Measurements from ENCODE around the gene RAB11FIP3. TPM values are rescaled to one million over a fixed set of nuclear protein-coding genes. Genes with fewer than 3 reads are reported as not detected.
"Not testable (repeated sequence)": the region's sequence is repeated elsewhere in the genome, so short reads cannot be mapped to it uniquely, and the experiment has no call there.

RAB11FIP3 gene
- total and polyA plus RNA-seq, 8 donors: 22.0 to 67.4 (median 33.2) TPM

GRCh38 chr16:407253-407652 lies 18.2 kb upstream of the RAB11FIP3 start:
- 86 to 87% methylated on average over 16 of the region's 16 CpGs for WGBS, 2 donors

DNA sequence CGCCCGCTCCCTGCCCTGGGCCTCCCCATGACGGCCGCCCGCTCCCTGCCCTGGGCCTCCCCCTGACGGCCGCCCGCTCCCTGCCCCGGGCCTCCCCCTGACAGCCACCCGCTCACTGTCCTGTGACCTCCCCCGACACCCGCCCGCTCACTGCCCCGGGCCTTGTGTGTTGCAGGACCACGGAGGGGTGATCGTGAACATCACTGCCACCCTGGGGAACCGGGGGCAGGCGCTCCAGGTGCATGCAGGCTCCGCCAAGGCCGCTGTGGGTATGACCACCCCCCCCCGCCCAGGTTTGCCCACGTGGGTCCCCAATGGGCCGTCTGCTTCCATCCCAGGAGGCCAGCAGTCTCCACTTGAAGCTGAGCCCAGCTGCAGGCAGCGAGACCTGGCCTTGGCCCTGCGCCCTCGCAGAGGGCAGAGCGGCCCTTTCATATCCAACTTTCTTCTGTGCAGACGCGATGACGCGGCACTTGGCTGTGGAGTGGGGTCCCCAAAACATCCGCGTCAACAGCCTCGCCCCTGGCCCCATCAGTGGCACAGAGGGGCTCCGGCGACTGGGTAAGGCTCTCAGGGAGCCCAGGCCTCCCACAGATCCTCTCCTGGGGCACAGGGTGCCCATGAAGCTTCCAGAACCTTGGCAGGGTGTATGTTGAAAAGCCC lies 14.8 kb upstream of the RAB11FIP3 start:
- WGBS, 2 donors: 74 to 85% methylated on average over 31 to 36 of the region's 36 CpGs
- no peak for TF ChIP-seq CTCF (IDR thresholded peaks at IDR 0.05)
- no peaks in the 10 kb centered on the region for H3K27me3 ChIP-seq
- H3K27ac ChIP-seq: peak overlapping the region in 1 of 4 donors; percentile 30
- FAIRE-seq: no peak
- H3K4me1 ChIP-seq: no peaks in the 10 kb centered on the region
- intact Hi-C loops (cut with DNase I): no loop called here
- no peak overlapping the region for H3K4me3 ChIP-seq
- H3K36me3 ChIP-seq: peaks cover 0 to 15% (median 0%) of the 10 kb centered on the region in 3 donors
- peak in 4 of 6 donors; percentile 39 to 72 (median 60) for DNase-seq
- peak; percentile 15 to 95 (median 50) for ATAC-seq
- no peaks in the 10 kb centered on the region for H3K9me3 ChIP-seq

More at GRCh38 chr16:407253-407652, 18.2 kb upstream of the RAB11FIP3 start:
- no peak overlapping the region for H3K4me3 ChIP-seq
- no peaks in the 10 kb centered on the region for H3K27me3 ChIP-seq
- peaks cover 0 to 15% (median 0%) of the 10 kb centered on the region in 3 donors for H3K36me3 ChIP-seq
- intact Hi-C loops (cut with DNase I): no loop called here
- DNase-seq (no peak), ATAC-seq (no peak), FAIRE-seq (no peak)
- H3K27ac ChIP-seq: no peak overlapping the region
- no peaks in the 10 kb centered on the region for H3K9me3 ChIP-seq
- no peak for TF ChIP-seq CTCF (IDR thresholded peaks at IDR 0.05)
- no peaks in the 10 kb centered on the region for H3K4me1 ChIP-seq

DNA sequence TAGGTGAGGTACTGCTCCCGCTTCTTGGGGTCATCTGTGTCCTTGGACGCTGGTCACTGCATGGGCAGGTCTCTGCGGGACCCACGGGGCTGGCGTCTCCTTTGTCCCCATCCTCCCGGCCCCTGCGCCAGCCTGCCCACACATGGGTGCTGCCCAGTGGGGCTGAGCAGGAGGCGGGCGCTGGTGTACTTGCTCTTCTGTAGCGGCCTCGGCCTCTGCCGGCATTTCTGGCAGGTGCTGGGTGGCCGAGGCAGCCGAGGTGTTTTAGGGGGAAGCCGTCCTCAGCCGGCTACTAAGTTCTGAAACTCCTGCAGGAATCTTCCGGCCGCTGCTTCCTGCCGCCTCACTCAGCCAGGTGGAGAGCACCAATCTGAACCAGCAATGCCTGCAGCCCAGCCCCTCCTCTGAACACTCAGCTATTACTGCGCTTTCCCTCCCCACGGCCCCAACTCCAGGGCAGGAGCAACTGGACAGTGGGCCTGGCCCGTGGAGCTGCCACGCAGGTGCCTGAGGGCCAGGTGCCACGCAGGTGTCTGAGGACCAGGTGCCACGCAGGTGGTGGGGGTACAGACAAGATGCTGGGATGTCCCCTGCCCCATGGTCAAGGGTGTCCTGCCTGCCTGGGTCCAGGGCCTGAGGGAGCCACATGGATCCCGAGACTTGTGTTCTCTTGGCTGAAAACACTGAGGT lies 13.7 kb upstream of the RAB11FIP3 start:
- peak in 1 of 6 donors; percentile 62 for DNase-seq
- WGBS, 2 donors: 95 to 98% methylated on average over 26 of the region's 26 CpGs
- intact Hi-C loops (cut with DNase I): no loop called here

GRCh38 chr16:414395-415169 lies 10.9 kb upstream of the RAB11FIP3 start:
- H3K27me3 ChIP-seq: no peaks in the 10 kb centered on the region
- H3K9me3 ChIP-seq: no peaks in the 10 kb centered on the region
- intact Hi-C loops (cut with DNase I): no loop called here
- DNase-seq (peak in 1 of 6 donors; percentile 36), FAIRE-seq (no peak), ATAC-seq (no peak)
- H3K4me1 ChIP-seq: no peaks in the 10 kb centered on the region
- TF ChIP-seq CTCF (IDR thresholded peaks at IDR 0.05): no peak
- 89 to 90% methylated on average over 21 of the region's 21 CpGs for WGBS, 2 donors
- no peak overlapping the region for H3K4me3 ChIP-seq
- no peak overlapping the region for H3K27ac ChIP-seq
- H3K36me3 ChIP-seq: peaks cover 0 to 15% (median 0%) of the 10 kb centered on the region in 3 donors

More for the DNA sequence above, 13.7 kb upstream of the RAB11FIP3 start:
- no peaks in the 10 kb centered on the region for H3K27me3 ChIP-seq
- no peaks in the 10 kb centered on the region for H3K9me3 ChIP-seq
- H3K27ac ChIP-seq: no peak overlapping the region
- ATAC-seq (no peak), FAIRE-seq (no peak)
- no peak overlapping the region for H3K4me3 ChIP-seq
- no peaks in the 10 kb centered on the region for H3K4me1 ChIP-seq
- no peak for TF ChIP-seq CTCF (IDR thresholded peaks at IDR 0.05)
- H3K36me3 ChIP-seq: peaks cover 0 to 15% (median 0%) of the 10 kb centered on the region in 3 donors

- H3K27me3 ChIP-seq; DNase-seq; H3K4me1 ChIP-seq; FAIRE-seq; ATAC-seq; H3K9me3 ChIP-seq; intact Hi-C loops (cut with DNase I); H3K27ac ChIP-seq; H3K4me3 ChIP-seq: not testable (repeated sequence)
- H3K36me3 ChIP-seq: peaks cover 0 to 15% (median 0%) of the 10 kb centered on the region in 3 donors
- 94 to 95% methylated on average over 3 of the region's 3 CpGs for WGBS, 2 donors
Measured at GRCh38 chr16:415170-415498, 10.3 kb upstream of the RAB11FIP3 start.

DNA sequence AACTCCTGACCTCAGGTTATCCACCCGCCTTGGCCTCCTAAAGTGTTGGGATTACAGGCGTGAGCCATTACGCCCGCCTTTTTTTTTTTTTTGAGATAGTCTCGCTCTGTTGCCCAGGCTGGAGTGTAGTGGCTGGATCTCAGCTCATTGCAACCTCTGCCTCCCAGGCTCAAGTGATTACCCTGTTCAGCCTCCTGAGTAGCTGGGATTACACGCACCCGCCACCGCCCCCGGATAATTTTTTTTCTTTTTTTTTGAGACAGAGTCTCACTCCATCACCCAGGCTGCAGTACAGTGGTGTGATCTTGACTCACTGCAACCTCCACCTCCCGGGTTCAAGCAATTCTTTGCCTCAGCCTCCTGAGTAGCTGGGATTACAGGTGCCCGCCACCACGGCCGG lies 3.3 kb upstream of the RAB11FIP3 start:
- DNase-seq: peak in 1 of 6 donors; percentile 13
- H3K4me3 ChIP-seq; H3K4me1 ChIP-seq; ATAC-seq; H3K9me3 ChIP-seq; intact Hi-C loops (cut with DNase I); H3K36me3 ChIP-seq; H3K27me3 ChIP-seq; H3K27ac ChIP-seq; FAIRE-seq: not testable (repeated sequence)
- 84 to 92% methylated on average over 13 of the region's 13 CpGs for WGBS, 2 donors

All from pancreas (tissue), 10 donors.